Stimulated activated CD4-positive, alpha-beta T cell treated with anti-CD3 and anti-CD28 coated beads, Interleukin-15, amount 100 ng/mL, for 48 hours (primary cell): ENCODE measurements around the gene ZNF783.
"Not testable (repeated sequence)": the region's sequence is repeated elsewhere in the genome, so short reads cannot be mapped to it uniquely, and the experiment has no call there.

ENCODE experiments used
- DNase-seq, 2 donors: peaks; one replicate each; pipeline ENCODE4 v3.0.0-alpha.2; 2020; ENCODE audit warnings: low read depth in 2 of 2

The ZNF783 gene

DNA sequence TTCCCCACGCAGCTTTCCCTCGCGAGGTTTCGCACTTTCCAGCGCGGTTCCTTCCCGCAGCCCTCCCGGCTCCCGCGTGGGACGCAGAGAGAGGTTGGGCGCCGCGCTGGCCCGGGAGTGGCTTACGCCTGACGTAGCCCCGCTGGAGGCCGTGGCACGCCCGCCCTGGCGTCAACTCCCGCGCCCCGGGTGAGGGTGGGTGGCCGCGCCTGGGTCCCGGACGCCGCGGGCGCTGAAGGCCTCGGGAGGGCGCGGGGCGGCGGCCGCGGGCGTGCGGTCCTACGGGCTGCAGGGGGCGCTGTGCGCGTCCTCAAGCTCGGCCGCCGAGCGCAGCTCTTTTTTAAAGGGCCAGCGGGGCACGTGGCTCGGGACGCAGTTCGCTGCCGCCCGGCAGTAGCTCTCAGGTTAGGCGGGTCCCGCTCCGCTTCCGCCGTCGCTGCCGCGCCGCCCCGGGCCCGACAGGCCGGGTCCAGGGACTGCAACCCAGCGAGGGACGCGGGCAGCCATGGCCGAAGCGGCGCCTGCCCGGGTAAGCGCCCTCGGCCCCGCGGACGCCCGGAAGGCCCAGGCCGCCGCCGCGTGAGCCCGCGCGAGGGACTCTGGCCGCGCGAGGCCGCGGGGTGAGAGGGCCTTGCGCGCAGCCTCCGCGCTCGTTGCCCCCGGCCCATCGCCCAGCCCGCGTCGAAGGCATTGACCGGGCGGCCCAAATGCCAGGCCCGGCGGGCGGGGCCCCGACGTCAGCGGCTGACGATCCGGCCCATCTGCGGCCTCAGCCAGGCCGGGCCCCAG is at the start of gene ZNF783:
TSS of gene ZNF783 (plus strand) at position 368 of the 789 bp plus-strand sequence. CDS start at position 506, 138 bp downstream.
- peak; percentile 73 to 81 for DNase-seq

- DNase-seq, result no peak
Observed at GRCh38 chr7:149214020-149214720, 47.8 kb upstream of the ZNF783 start.

GRCh38 chr7:149216402-149216801 is 45.6 kb upstream of the ZNF783 start:
- no peak for DNase-seq

GRCh38 chr7:149217570-149217969 is 44.4 kb upstream of the ZNF783 start:
- no peak for DNase-seq

- DNase-seq, result no peak
Observed at GRCh38 chr7:149218469-149219420, 43.3 kb upstream of the ZNF783 start.

GRCh38 chr7:149220534-149220933 is 41.5 kb upstream of the ZNF783 start:
- no peak for DNase-seq

DNA sequence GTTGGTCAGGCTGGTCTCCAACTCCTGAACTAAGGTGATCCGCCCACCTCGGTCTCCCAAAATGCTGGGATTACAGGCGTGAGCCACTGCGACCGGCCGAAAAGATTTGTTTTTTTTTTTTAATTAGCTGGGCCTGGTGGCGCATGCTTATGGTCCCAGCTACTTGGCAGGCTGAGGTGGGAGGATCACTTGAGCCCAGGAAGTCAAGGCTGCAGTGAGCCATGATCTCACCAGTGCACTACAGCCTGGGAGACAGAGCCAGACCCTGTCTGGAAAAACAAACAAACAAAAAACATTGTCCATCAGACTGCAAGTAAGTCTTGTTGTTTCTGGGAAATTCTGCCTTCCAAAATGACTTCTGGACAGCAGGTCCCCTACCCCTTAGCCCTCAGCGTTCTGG is 38.8 kb upstream of the ZNF783 start:
- DNase-seq, result no peak

DNA sequence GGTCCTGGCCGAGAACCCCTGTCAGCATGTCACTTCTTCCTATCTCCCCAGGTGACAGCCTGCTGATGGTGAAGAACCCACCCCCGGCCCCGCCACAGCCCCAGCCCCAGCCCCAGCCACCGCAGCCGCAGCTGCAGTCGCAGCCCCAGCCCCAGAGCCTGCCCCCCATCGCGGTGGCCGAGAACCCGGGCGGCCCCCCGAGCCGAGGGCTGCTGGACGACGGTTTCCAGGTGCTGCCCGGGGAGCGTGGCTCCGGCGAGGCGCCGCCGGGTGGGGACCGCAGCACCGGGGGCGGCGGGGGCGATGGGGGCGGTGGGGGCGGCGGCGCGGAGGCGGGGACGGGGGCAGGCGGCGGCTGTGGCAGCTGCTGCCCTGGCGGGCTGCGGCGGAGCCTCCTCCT is 38.2 kb upstream of the ZNF783 start:
- DNase-seq, result no peak

DNA sequence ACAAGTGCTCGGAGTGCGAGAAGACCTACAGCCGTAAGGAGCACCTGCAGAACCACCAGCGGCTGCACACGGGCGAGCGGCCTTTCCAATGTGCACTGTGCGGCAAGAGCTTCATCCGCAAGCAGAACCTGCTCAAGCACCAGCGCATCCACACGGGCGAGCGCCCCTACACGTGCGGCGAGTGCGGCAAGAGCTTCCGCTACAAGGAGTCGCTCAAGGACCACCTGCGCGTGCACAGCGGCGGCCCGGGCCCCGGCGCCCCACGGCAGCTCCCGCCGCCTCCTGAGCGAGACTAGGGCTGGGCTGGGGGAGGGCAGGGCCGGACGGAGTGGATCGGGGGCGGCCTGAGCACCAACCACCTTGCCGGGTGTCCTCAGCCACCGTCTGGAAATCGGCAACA is 37.6 kb upstream of the ZNF783 start:
- no peak for DNase-seq

DNA sequence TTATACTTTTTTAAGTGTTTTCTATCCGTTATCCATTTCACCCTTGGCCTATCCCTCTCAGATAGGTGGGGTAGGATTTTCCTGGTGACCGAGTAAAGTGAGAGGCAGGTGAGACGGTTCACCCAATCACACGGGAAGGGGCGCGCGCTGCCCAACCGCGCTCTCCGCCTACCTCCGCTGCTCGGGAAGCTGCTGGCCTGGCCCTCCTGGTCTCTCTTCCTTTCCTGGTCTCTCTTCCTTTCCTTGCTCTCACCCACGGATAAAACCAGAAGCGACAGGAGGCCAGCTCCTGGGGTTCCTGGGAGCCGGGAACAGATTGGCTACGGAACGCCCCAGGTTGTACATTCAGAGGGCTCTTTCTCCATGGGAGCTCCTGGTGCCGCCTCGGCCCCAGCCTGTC is 36.9 kb upstream of the ZNF783 start:
- no peak for DNase-seq

DNA sequence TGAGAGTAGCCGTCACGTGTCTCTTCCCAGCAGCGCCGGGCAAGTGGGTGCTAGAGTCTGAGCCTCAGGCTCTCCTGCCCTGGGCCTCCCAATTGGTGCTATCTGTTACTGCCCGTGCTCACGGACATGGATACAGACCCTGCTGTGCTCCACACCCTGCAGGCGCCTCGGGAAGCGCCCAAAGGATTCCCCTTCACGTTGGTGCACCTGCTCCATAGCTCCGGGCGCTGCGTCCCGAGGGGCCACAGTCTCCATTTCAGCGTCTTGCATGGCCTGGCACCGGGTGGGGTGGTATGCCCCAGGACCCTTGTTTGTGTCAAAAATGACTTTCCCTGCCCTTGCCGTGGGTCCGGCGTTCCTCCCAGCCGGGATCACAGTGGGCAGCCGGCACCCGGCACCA is 36.3 kb upstream of the ZNF783 start:
- DNase-seq, result no peak

DNA sequence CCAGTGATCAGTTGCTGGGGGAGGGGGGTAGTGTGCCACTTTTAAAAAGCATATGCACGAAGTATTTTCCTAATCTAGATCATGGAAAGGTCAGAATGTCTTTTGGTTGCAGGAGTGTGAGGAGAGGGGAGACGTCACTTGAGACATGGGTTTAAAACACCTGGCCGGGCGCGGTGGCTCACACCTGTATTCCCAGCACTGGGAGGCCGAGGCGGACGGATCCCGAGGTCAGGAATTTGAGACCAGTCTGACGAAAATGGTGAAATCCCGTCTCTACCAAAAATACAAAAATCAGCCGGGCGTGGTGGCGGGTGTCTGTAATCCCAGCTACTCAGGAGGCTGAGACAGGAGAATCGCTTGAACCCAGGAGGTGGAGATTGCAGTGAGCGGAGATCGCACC is 35.6 kb upstream of the ZNF783 start:
- not testable (repeated sequence) for DNase-seq

DNA sequence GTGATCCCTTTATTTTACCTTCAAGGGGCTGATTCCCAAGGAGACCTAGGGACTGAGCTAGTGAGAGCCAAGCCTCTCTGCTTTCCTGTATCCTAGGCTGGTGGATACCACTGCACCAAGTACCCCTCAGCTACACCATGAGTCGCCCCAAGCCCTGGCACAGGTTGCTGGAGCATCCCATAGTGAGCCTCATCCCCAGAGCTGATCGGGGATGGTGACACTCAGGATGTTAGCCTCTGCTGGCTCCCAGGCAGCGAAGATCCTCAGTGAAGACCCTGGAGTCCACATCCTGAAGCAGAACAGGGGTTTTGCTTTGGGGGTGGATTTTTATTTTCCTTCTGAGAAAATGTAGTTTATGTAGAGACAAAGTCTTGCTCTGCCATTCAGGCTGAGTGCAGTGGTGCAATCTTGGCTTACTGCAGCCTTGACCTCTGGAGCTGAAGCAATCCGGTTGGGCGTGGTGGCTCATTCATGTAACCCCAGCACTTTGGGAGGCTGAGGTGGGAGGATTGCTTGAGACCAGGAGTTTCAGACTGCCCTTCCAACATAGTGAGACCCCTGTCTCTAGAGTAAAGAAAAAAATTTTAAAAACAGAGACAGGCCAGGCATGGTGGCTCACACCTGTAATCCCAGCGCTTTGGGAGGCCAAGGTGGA is 35.0 kb upstream of the ZNF783 start:
- no peak for DNase-seq

DNA sequence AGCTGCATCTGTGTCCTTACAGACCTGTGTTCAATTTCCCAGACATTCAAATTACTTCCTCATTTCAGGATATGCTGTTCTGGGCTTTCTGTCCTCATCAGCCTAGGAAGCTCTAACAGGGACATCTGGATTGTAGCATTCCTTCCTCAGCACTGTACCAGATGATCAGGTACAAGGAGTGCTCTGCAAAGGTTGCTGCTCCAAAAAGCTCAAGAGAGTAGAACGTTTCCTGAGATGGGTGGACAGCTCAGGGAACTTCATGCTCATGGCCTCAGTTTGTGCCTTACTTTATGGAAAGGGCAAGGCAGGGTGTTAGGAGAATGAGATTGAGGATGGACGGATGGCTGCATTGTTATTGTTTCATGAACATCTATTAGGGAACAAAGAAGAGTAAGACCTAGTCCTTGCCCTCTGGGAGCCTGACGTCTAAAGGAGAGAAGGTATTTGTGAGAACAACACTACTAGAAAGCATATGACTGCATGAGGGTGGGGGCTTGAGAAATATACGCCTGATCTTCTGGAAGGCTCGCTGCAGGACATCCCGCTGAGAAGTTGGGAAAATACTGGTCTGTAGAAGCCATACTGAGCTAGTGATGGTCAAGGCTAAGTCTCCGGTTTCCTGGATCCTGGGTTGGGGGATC is 33.0 kb upstream of the ZNF783 start:
- DNase-seq, result no peak

- DNase-seq, result no peak
Observed at GRCh38 chr7:149229526-149229925, 32.5 kb upstream of the ZNF783 start.

DNA sequence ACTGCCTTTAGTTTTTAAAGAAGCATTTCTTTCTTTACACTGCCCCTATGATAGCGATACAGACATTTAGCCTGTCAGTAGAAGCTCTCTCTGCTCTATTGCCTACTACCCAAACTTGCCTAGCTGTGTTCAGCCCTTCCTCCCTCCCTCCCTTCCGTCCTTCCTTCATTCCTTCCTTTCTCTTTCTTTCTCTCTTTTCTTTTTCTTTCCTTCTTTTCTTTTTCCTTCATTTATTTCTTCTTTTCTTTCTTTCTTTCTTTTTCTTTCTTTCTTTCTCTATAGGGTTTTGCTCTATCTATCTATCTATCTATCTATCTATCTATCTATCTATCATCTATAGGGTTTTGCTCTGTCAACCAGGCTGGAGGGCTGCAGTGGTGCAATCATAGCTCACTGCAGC is 29.6 kb upstream of the ZNF783 start:
- DNase-seq, result no peak

GRCh38 chr7:149233655-149234204 is 28.3 kb upstream of the ZNF783 start:
- DNase-seq, result not testable (repeated sequence)

DNA sequence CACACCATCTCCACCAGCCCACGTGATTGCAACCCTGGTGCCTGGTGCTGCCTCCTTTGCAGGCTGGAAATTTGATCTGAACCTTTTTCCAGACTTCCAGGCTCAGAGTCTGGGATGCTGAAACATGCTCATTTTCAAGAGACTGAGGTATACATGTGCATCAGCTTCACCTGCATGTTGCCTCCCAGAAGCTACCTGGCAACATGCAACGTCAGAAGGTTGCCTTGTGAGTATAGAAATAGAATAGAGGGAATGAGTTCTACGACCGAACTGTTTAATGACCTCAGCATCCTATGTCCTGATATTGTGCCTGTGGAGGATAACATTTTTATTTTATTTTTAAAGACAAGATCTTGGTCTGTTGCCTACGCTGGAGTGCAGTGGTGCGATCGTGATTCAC is 24.5 kb upstream of the ZNF783 start:
- DNase-seq, result no peak

DNA sequence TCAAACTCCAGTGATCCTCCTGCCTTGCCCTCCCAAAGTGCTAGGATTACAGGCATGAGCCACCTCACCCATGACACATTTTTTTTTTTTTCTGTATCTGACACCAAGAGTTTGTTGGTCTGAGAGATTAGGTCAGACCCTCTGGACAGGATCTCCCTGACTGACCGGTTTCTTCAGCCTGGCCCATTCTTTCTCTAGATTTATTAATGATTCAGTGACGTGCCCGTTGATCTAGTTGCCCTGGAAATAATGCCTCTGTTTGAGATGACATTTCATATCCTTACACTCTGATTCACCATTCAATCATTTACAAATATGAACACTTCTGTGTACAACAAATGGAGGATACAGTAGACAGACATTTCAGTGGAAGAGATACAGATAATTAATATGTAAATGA is 23.9 kb upstream of the ZNF783 start:
- no peak for DNase-seq

- DNase-seq, result peak; percentile 81 to 85
Observed at GRCh38 chr7:149239345-149240143, 22.5 kb upstream of the ZNF783 start, which contains the start of gene ZNF212. Gene ZNF212 (plus strand): TSS chr7:149239651. CDS start chr7:149239779, 128 bp downstream.
